ENCODE measurements around the gene BMPER.

The BMPER gene

GRCh38 chr7:33892945-33893344, 12.4 kb upstream of the BMPER start:
- no peak for DNase-seq

GRCh38 chr7:33893377-33893776, 12.0 kb upstream of the BMPER start:
- no peak for DNase-seq

DNA sequence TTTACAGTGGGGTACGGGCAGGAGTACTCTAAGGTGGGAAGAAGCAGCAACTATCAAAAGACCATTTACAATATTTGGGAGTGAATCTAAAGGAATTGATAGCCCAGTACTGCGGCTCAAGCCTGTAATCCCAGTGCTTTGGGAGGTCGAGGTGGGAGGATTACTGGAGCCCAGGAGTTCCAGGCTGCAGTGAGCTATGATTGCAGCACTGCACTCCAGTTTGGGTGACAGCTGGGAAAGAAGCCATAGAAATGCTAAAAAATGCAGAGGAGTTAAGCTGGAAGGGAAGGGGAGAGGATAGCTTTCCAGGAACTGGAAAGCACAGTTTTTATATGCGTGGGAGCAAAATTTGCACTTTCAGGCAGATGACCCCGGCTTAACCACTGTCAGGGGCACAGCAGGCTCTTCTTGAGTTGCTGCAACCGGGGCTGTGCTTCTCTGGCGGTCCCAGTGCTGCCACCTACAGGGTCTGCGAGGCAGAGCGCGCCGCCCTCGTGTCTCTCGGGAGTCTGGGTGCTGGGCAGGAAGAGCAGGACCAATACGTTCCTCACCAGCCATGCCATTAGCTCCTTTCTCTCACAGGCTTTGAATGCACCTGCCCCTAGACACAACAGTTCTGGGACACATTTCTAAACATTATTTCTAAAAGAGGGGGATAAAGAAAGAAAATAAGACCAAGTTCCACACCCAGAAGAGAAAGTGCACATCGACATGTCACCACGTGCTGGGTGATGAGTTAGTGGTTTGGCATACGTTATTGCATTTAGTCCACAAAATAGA, 10.1 kb upstream of the BMPER start:
- peak; percentile 29 to 42 for DNase-seq

DNA sequence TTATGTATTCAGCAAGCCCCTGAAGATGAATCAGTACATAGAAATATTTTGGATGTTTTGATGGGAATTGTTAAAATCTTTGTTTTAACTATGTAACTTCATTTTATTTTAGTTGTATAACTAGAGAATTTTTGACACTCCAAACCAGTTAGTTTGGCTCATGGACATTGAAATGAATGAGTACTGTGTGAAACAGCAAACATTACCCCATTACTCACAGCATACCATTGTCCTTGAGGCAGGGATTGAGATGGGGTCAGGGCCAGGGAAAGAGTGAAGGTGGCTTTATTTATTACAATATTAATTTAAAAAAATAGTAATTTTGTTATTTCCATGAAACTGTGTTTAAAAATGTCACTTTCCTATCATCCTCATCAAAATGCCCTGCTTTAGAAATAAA, 4.8 kb upstream of the BMPER start:
- DNase-seq: no peak

DNA sequence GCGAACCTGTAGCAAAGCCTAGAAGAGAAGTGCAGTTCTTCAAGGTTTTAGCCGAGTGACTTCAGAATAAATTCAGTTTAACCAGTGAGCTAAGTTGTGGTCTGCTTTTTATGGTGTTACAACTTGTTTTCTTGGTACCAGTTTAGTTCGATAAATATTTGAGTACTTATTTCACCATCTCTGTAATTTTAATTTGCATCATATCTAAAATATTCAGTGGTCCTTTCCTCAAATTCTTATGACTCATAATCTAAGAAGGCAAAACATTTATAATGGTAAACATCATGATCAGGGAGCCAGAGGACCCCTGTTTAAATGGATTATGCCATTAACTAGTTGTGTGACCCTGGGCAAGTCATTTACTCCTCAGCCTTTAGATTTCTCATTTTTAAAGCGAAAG, 4.1 kb upstream of the BMPER start:
- DNase-seq: no peak

- DNase-seq: no peak
Observed at GRCh38 chr7:33901847-33902246, 3.5 kb upstream of the BMPER start.

DNA sequence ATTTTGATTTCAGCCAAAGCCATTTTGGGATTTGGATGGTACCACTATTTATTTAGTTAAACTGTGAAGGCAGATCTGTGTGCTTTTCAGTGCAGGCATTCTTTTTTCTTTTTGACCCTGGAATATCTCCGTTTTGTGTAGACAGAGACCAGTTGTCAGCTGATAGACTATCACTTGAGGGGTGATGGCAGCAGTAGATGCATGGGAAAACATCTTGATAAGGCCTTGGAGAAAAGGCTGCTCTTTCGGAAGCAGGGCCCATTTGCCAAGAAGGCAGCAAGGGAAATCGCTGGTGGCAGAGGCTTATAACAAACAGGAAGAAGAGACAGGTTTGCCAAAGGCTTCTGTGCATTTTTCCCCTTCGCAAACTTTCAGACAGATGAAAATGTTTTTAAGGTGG, 2.6 kb upstream of the BMPER start:
- no peak for DNase-seq

DNA sequence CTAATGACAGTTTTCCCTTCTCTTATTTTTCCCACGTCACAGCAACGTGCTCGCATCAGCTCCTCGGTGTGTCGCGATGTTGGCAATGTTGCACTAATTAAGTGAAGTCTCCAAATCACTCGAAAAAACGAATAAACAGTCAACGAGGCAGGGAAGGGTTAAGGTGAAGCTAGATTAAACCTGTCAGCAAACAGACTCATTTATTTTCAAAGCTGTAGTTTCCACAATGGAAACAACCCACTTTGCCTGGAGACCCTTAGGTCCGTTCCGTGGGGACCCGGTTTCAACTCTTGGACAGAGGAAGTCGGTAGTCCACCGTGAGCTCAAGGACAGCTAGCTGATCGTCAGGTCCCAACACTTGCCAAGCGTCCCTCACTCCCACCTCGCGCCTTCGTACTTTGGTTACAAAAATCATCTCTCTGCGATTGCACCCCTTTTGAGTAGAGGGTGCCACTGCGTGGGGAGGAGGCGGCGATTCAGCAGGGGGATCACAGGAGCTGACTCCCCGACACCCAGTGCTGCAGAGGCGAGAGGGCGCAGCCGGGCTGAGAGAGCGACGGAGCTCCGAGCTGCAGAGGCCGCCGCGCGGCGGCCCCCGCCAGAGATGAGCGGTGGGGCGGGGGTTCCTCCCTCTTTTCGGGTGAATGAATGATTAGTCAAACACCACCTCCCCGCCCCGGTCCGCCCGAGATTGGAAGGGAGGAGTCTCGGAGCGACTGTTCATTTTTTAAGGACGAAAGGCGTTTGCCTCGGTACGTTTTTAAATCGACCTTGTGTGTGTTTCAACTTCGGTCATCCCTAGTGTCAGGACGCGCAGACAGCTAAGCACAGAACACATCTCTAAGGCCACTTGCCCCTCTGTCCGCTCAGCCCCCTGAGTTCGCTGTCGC, 1.3 kb upstream of the BMPER start:
- DNase-seq: no peak

GRCh38 chr7:33904681-33905388, 504 bp upstream of the BMPER start:
- DNase-seq: no peak

GRCh38 chr7:33906697-33907096, 1.4 kb downstream of the BMPER start:
- no peak for DNase-seq

GRCh38 chr7:33907625-33908024, 2.3 kb downstream of the BMPER start:
- DNase-seq: no peak

DNA sequence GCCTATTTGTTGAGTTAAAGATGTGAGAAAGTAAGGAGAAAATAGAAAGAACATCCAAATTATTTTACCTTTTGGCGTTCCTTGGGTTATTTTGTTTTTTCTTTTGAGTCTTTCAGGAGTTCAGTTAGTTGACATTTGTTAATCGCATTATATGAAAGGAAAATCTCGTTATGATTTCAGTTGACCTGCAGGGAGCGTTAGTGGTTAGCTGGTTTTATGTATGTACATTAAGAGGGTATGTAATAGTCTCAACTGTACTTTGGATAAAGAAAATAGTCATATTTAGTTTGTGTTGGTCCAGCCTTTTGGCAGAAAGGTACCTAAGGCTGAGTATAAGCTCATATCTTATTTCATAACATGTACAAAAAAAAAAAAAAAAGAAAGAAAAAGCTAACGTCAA, 4.0 kb downstream of the BMPER start:
- DNase-seq: no peak

DNA sequence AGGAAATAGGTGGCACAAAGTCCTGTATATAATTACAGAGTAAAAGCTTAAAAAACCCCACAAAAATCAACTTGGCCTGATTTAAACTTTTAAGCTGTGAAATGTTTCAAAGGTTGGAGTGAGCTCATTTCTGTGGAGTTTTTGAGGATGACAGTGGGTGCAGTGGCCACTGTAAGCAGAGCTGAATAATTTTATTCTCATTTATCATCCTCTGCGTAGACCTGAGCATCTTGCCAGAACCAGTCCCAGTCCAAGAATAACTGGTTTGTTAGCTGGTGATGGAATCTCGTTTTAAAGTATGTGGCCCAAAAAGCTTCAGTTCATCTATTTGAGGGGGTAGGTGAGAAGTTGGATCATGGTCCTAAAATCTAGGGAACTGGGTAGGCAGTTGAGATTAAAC, 4.4 kb downstream of the BMPER start:
- DNase-seq: no peak

- DNase-seq: no peak
Observed at GRCh38 chr7:33910756-33911155, 5.4 kb downstream of the BMPER start.

- no peak for DNase-seq
Observed at GRCh38 chr7:33916357-33917081, 11.2 kb downstream of the BMPER start.

GRCh38 chr7:33917661-33918060, 12.3 kb downstream of the BMPER start:
- no peak for DNase-seq

- no peak for DNase-seq
Observed at GRCh38 chr7:33918438-33919143, 13.3 kb downstream of the BMPER start.

- no peak for DNase-seq
Observed at GRCh38 chr7:33919449-33919848, 14.1 kb downstream of the BMPER start.

GRCh38 chr7:33921216-33921938, 16.0 kb downstream of the BMPER start:
- no peak for DNase-seq

DNA sequence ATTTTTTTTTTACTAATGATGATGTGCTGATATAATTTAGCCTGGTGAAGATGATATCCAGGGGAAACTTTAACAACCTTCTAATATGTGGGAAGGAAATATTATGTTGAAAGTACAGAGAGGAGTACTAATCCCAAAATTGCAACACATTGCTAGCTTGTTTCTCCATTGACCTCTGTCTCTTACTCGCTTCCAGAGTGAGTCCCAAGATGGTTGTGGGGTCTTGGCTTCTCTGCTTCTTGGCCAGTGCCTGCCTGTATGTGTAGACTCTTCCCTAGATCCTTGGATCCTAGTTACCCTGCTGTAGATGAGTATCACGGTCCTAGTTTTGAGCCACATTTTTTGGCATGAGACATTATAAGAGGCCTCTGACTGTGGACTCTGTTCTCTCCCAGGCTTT, 17.5 kb downstream of the BMPER start:
- DNase-seq: no peak

- no peak for DNase-seq
Observed at GRCh38 chr7:33923440-33924229, 18.3 kb downstream of the BMPER start.

Data from AML-193 (cell line).